Keratinocyte (primary cell): ENCODE measurements around the gene SVOP.
"Not testable (repeated sequence)": the region's sequence is repeated elsewhere in the genome, so short reads cannot be mapped to it uniquely, and the experiment has no call there.

Experiments used
- EZH2 ChIP-seq: IDR thresholded peaks from one replicate; pipeline ENCODE4 v1.6.1; 2012; ENCODE audit warnings: inconsistent platforms, mild to moderate bottlenecking, low read length, moderate library complexity
- TF ChIP-seq, protein P1 (sequence below), 3 experiments: IDR thresholded peaks in 1 of 3; conservative IDR thresholded peaks in 1 of 3; optimal IDR thresholded peaks in 1 of 3; 2 replicates in 2 of 3; 3 replicates in 1 of 3; pipeline versions ENCODE3 to v1.5.1; 2011; ENCODE audit warnings: low read length in 3 of 3, mild to moderate bottlenecking in 3 of 3, moderate library complexity in 2 of 3, control low read depth in 1 of 3, inconsistent platforms in 1 of 3; ENCODE audit not compliant: insufficient read depth in 2 of 3; ENCODE audit errors: extremely low read depth in 1 of 3

DNA sequence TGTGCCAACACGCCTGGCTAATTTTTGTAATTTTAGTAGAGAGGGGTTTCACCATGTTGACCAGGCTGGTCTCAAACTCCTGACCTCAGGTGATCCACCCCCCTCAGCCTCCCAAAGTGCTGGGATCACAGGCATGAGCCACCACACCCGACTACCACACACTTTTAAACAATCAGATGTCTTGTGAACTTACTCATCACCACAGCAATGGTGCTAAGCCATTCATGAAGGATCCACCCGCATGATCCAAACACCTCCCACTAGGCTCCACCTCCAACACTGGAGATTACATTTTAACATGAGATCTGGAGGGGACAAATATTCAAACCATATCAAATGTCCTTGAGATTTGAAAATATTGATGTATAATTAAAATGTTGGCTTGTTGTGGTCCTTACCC, 7.8 kb upstream of the SVOP start:
- TF ChIP-seq, protein P1, sequence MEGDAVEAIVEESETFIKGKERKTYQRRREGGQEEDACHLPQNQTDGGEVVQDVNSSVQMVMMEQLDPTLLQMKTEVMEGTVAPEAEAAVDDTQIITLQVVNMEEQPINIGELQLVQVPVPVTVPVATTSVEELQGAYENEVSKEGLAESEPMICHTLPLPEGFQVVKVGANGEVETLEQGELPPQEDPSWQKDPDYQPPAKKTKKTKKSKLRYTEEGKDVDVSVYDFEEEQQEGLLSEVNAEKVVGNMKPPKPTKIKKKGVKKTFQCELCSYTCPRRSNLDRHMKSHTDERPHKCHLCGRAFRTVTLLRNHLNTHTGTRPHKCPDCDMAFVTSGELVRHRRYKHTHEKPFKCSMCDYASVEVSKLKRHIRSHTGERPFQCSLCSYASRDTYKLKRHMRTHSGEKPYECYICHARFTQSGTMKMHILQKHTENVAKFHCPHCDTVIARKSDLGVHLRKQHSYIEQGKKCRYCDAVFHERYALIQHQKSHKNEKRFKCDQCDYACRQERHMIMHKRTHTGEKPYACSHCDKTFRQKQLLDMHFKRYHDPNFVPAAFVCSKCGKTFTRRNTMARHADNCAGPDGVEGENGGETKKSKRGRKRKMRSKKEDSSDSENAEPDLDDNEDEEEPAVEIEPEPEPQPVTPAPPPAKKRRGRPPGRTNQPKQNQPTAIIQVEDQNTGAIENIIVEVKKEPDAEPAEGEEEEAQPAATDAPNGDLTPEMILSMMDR (optimal IDR thresholded peaks at IDR 0.05 in 1 of 3, IDR thresholded peaks at IDR 0.05 in 1 of 3, conservative IDR thresholded peaks at IDR 0.05 in 1 of 3; ENCODE audit: extremely low read depth in 1 of 3, insufficient read depth in 2 of 3, low read length in 3 of 3) = not testable (repeated sequence)
- TF ChIP-seq EZH2 = not testable (repeated sequence)
